KOPT-K1 (cell line): Measurements from ENCODE around the gene EPHB3.

Source experiments
- H3K27ac ChIP-seq: fragments of 200-600 bp; sonication (generic); 2 replicates; pipeline ENCODE4 v1.5.1; 2016; ENCODE audit warnings: antibody characterized with exemption, mild to moderate bottlenecking, low read depth, low read length; ENCODE audit not compliant: poor library complexity, severe bottlenecking
- H3K36me3 ChIP-seq: fragments of 200-600 bp; sonication (generic); 2 replicates; pipeline ENCODE4 v1.5.1; 2017; ENCODE audit warnings: antibody characterized with exemption, mild to moderate bottlenecking, low read length, moderate library complexity; ENCODE audit not compliant: insufficient read depth
- H3K9me3 ChIP-seq: fragments of 200-600 bp; sonication (generic); 2 replicates; pipeline ENCODE4 v1.5.1; 2017; ENCODE audit warnings: antibody characterized with exemption, low read length, mild to moderate bottlenecking; ENCODE audit not compliant: insufficient read depth, poor library complexity, severe bottlenecking

Gene EPHB3

DNA sequence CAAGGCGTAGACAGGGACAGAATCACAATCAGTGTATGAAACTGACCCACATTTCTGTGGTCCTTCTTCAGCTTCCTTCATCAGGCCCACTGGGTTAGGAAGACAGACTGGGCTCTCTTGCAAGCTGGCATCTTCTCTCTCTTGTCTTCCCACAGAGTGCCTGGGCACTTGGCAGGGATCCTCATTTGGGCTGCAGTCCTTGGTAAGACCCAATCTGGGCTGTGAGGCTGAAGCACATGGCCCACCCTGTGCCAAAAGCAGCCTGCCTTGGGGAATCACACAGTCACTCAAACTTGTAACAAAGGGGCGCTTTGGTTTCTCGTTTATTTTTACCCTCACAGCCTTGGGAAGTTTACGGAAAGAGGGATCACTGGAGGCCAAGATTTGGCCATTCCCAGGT lies 8.2 kb upstream of the EPHB3 start:
- no peaks in the 10 kb centered on the region for H3K36me3 ChIP-seq
- no peak overlapping the region for H3K27ac ChIP-seq
- no peaks in the 10 kb centered on the region for H3K9me3 ChIP-seq

DNA sequence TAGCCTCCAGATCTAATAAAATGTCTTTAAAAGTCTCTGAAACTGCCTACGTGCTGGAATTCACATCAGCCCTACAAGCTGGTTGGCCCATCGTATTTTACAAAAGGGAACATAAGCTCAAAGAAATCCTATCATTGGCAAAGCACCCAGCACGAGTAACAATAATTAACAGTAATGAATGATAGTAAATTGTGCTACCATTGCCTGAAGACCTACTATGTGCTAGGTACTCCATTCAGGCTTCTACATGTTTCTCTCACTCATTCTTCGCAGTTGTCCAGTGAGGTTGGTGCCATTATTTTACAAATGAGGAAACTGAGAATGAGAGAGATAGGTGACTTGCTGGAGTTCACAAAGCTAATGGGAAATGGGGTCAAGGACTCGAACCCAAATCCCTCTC lies 7.1 kb upstream of the EPHB3 start:
- H3K27ac ChIP-seq, result no peak overlapping the region
- H3K36me3 ChIP-seq, result no peaks in the 10 kb centered on the region
- H3K9me3 ChIP-seq, result no peaks in the 10 kb centered on the region

DNA sequence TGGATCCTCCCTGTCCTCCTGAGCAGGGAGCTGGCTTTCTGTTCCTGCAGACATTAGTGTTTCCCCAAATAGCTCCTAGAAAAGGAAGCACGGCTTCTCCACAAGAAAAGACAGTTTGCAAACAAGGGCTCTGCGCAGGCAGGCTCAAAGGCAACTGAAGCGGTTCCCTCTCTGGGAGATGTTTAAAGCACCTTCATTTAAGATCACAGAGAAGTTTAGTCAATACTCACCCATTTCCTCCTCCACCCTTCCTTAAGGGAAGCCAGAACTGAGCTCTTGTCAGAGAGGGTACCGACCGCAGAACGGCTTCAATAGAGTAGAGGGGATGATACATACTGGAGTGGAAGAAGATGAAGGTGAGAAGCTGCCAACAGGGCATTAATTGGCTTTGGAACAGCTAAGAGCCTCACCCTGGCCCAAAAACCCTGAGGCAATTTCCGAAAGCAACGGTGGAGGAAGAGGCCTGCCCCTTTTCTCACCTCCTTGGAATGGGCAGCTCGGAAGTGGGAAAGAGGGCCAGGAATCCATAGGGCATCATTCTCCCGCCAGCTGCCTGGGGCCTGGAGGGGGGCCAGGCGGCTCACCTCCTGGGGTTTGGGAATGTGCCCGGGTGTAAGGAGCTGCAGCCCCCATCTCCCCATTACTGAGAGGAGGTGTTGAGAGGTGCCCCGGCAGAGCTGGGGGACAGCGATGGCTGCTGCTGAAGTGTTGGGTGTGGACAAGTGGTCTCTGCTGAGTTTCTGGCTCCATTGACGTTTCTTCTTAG lies 4.8 kb upstream of the EPHB3 start:
- H3K27ac ChIP-seq, result no peak overlapping the region
- H3K9me3 ChIP-seq, result no peaks in the 10 kb centered on the region

DNA sequence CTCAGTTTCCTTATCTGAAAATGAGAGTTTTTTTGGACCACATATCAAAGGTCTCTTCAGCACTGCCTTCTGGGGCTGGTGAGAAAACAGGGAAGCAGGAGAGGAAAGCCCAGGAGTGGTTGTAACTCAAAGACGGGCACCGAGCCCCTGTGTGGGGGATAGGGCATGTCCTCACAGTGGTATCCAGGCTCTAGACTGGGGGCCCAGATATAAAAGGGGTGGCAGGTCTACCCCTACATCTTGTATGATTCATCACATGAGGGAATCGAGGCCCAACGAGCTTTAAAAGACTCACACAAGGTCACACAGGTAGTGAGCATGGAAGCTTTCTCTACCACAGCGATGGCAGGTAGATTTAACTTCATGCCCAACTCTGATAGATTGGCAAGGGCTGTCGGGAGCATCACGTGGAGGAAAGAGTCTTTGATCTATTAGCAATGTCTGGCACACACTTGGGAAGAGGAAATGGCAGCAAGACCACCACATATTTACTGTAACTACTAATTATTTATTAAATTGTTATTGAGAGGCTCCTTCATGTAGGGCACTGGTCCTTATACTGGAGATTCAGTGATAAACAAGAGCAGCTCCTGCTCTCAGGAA lies 4.1 kb upstream of the EPHB3 start:
- Histone ChIP-seq H3K27ac (no peak overlapping the region), H3K9me3 (no peaks in the 10 kb centered on the region), H3K36me3 (no peaks in the 10 kb centered on the region)

More for the DNA sequence above, 4.8 kb upstream of the EPHB3 start:
- no peaks in the 10 kb centered on the region for H3K36me3 ChIP-seq

DNA sequence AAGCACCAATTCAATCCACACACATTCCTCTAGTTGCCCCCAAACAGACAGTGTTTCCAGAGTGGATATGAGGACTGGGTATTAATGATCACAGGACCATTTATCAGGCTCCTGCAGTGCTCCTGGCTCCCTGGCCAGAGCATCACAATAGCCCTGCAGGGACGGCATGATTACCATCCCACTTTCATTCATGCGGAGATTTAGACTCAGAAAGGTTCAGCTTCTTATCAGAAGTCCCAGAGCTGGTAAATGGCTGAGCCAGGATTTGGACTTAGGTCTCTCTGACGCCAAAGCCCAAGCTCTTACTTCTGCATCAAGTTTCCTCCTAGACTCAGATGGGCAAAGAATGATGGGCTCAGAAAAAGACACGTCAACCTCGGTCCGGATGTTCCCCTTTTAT lies 2.9 kb upstream of the EPHB3 start:
- no peaks in the 10 kb centered on the region for H3K9me3 ChIP-seq
- no peaks in the 10 kb centered on the region for H3K36me3 ChIP-seq
- no peak overlapping the region for H3K27ac ChIP-seq

DNA sequence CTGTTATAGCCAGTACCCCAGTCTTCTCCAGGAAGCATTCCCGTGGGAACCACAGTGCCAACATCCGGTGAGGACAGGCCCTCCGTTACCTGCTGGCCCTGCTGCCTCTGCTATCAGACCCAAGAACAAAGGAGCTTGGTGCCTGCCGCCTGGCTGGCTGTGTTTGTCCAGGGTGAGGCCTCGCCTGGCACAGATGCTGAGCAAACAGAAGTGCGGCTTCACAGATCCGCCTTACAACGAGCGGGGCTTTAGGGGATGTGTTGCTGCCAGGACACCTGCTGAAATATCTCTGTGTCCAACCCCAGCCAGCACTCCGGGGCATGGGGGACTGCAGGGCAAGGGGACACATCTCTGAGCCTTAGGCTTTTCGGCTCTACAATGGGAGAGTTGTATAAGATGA lies 2.2 kb upstream of the EPHB3 start:
- Histone ChIP-seq H3K9me3 (no peaks in the 10 kb centered on the region), H3K27ac (no peak overlapping the region), H3K36me3 (no peaks in the 10 kb centered on the region)

DNA sequence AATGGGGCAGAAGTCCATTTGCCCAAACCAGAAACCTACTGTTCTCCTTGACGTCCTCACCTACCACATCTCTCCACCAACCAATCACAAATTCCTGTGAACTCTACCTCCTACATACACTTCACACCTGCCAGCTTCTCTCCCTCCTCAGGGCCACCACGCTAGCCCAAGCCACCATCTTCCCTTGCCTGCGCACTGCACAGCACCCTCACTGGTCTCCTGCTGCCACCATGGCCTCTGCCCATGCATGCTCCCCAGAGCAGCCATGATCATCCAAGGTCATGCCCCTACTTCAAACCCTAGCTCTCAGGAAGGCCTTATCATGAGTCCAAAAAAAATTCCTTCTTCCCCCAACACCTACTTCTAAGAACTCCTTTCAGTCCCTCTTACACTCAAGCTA lies 1.1 kb upstream of the EPHB3 start:
- Histone ChIP-seq H3K9me3 (no peaks in the 10 kb centered on the region), H3K36me3 (no peaks in the 10 kb centered on the region), H3K27ac (no peak overlapping the region)

DNA sequence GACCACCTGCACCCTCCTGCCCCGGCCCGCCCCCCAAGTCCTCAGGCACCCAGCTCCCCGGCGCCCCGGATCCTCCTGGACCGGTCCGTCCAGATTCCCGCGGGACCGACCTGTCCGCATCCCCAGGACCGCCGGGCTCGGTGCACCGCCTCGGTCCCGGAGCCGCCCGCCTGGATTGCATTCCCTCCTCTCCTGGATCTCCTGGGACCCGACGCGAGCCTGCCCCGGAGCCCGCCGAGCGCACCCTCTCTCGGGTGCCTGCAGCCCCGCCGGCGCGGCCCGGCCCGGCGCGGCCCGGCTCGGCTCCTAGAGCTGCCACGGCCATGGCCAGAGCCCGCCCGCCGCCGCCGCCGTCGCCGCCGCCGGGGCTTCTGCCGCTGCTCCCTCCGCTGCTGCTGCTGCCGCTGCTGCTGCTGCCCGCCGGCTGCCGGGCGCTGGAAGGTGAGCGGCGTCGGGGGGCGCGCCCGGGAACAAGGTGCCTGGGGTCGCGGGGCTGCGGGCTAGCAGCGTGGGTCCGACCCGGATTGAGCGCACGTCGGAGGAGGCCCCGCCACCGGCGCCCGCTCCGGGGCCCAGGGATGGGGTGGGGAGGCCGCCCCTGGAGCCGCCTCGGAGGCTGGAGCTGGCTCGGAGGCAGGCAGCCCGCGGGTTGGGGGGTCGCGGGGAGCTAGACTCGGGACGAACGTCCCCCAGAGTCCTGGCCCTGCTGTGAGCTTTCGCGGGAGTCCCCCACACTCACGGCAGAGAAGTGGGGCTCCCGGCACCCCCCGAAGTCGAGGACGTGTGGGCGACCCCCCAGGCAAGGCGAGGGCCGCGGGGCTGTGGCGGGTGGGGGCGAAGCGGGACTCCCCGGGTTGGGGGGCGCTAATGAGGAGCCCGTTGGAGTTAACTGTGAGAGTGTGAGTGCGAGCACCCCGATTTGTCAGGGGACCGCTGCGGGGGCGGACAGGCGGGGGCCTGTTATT lies 610 bp downstream of the EPHB3 start:
- H3K27ac ChIP-seq, result no peak overlapping the region

DNA sequence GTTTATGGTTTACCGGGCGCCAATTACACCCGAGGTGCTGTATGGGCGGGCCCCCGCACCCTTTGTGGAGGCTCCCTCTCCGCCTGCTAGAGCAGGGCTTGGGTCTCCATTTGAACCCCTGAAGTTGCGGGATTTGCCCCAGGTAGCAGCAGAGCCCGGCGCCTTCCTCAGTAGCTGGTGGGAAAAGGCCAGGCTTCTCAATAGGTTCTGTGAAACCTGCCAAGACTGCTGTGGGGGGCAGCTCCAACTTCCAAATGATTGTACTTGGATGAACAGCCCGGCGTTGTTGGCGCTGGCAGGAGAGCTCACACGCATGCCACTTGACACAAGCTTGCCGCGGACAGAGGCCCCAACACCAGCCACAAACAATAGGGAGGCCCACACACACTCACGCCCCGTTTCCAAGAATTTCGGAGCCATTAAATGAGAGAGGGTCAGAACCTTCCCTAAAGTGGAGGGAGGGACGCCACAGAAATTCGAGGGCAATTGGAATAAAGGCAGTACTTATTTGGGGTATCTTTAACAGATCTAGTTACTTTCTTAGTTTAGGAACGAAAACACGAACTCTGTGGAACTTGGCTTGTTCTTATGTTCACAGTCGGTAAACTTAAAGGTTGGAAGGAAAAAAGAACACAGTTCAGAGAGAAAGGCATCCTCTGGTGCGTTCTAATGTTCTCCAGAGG lies 1.4 kb downstream of the EPHB3 start:
- Histone ChIP-seq H3K27ac (no peak overlapping the region), H3K36me3 (no peaks in the 10 kb centered on the region), H3K9me3 (no peaks in the 10 kb centered on the region)

More for the DNA sequence above, 610 bp downstream of the EPHB3 start:
- H3K36me3 ChIP-seq, result no peaks in the 10 kb centered on the region
- H3K9me3 ChIP-seq, result no peaks in the 10 kb centered on the region

DNA sequence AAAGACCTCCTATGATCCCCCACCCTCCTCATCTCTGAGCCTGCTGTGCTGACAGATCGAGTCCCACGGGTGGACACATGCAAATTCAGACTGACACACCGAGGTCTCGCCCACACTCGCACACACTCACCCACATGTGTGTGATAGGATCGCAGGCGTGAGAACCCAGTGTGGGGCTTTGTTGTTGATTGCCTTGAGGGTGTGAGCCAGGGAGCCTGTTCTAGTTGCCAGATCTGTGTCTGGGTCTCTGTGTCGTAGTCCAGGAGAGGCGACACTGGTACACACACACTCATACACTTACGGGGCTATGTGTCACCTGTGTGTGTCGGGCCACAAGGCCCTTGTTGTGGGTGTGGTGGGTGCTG lies 2.0 kb downstream of the EPHB3 start:
- no peaks in the 10 kb centered on the region for H3K9me3 ChIP-seq
- H3K27ac ChIP-seq, result no peak overlapping the region
- H3K36me3 ChIP-seq, result no peaks in the 10 kb centered on the region

DNA sequence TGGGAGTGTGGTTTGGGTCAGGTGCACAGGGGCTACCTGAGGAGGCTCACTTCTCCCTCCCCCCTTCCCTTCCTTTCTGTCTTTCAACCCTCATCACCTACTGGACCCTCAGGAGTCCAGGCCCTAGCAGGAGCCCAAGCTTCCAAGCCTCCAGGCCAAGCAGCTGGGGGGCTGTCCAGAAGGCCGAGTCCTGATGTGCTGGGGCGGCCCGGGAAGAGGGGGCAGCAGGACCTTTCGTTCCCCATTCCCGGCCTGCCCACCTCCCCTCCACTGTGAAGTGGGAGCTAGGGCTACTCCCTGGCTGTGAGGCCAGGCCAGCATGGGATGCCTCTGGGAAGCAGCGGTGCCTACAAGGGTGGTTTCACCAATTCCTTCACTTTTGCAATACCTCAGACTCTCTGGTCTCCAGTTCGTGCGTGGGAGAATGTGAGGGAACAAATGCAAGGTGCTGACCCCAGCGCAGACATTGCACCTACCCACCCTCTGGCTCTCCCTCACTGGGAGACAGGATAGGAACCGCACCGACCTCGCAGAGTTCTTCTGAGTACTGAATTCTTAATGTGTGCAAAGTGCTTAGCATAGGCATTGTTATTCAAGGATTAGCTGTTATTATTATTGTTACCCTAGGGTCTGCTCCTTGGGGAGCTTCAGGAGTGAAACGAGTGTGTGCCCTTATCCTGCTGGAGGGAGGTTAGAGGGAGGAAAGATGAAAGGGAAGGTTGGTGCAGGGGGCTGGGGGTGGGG lies 2.5 kb downstream of the EPHB3 start:
- Histone ChIP-seq H3K36me3 (no peaks in the 10 kb centered on the region), H3K9me3 (no peaks in the 10 kb centered on the region), H3K27ac (no peak overlapping the region)

DNA sequence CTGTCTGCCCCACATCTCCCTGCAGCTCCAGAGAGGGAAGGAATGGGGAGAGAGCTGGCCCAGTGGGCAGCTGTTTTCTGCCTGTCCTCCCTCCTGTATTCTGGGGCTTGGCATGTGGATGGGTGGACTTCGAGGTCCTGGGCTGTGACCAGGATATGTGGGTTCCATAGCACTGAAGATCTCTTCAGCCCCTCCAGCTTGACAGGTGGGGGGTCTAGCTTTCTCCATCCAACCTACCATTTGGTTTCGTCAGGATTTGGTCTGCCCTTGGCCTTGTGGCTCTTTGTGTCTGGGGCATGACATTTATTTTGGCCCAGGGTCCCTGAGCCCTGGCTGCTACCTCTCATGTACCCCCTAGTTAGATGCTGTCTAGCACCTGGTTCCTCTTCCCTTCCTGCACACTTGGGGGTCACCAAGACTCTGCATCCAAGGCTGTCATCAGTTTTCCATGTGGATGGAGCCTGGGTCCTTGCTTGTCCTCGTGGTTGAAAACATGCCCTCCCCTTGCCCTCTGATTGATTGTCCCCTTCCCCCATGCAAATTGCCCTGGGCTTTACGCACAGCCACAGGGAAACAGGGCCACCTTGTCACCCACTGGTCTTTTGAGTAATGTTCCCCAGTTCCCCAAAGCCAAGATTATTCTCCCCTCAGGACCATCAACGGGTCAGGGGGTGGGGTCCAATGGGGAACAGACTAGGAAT lies 3.2 kb downstream of the EPHB3 start:
- Histone ChIP-seq H3K9me3 (no peaks in the 10 kb centered on the region), H3K27ac (no peak overlapping the region), H3K36me3 (no peaks in the 10 kb centered on the region)

DNA sequence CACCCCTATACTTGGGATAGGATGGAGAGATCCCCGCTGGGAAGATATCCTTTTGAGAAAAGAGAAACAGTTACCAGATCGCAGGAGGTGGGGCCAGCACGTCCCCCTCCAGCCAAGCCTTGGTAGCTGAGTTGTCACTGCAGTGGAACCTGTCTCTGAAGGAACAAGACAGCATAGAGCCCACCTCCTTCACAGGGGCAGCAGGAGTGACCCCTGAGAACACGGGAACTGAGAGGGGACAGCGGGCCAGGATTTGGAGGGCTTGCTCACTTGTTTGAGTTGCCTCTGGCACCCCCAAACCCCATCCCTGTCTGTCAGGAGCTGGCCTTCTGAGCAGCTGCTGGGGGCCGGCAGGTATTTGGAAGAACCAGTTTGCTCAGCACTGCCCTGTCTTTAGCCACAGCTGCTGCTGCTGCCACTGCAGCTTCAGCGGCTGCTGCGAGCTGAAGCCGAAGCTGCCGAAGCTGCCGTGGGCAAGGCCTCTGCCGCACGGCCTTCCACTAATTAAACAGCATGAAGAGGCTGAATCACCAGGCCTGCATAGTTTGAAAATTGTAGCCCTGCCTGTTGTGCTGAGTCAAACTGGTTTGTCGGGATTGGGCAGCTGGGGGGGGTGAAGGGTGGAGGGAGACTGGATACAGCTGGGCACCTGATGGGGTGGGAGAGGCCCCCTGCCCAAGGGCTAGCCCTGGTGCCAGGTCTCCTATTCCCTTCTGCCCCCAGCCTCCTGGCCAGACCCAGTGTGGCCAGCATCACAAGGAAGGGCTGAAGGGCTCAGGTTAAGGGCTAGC lies 4.0 kb downstream of the EPHB3 start:
- no peak overlapping the region for H3K27ac ChIP-seq
- no peaks in the 10 kb centered on the region for H3K9me3 ChIP-seq
- no peaks in the 10 kb centered on the region for H3K36me3 ChIP-seq
